BE2C (cell line): Measurements from ENCODE around the gene SPTBN1.

Experiments used
- DNase-seq: peaks from one replicate; pipeline ENCODE4 v3.0.0-alpha.2; 2020
- H3K27me3 ChIP-seq: fragments of 250-450 bp; sonication (Bioruptor Pico); 2 replicates; pipeline ENCODE4 v1.5.1; 2020; ENCODE audit warnings: mild to moderate bottlenecking
- H3K36me3 ChIP-seq: fragments of 250-450 bp; sonication (Bioruptor Pico); 2 replicates; pipeline ENCODE4 v1.5.1; 2020; ENCODE audit warnings: mild to moderate bottlenecking
- H3K4me1 ChIP-seq: fragments of 250-450 bp; sonication (Bioruptor Pico); 2 replicates; pipeline ENCODE4 v1.5.1; 2020
- H3K4me3 ChIP-seq: 2 replicates; pipeline ENCODE4 v1.5.1; 2011; ENCODE audit warnings: low read depth, low read length
- H3K9me3 ChIP-seq: fragments of 250-450 bp; sonication (Bioruptor Pico); 2 replicates; pipeline ENCODE4 v1.5.1; 2020
- CTCF ChIP-seq: IDR thresholded peaks from 2 replicates; pipeline ENCODE4 v1.5.1; 2012; ENCODE audit warnings: mild to moderate bottlenecking, low read depth, low read length

Gene SPTBN1

GRCh38 chr2:54598347-54599325 is 142.5 kb downstream of the SPTBN1 start:
- H3K9me3 ChIP-seq = no peaks in the 10 kb centered on the region
- peaks cover 8% of the 10 kb centered on the region for H3K36me3 ChIP-seq
- TF ChIP-seq CTCF = no peak
- peaks cover 5% of the 10 kb centered on the region; the same call in 1 of the 2 replicates for H3K4me1 ChIP-seq
- DNase-seq = no peak
- no peak overlapping the region for H3K4me3 ChIP-seq
- no peaks in the 10 kb centered on the region for H3K27me3 ChIP-seq

- no peak overlapping the region for H3K4me3 ChIP-seq
- no peaks in the 10 kb centered on the region for H3K27me3 ChIP-seq
- H3K4me1 ChIP-seq = peaks cover 5% of the 10 kb centered on the region; the same call in 1 of the 2 replicates
- DNase-seq = no peak
- H3K36me3 ChIP-seq = peaks cover 8% of the 10 kb centered on the region
- H3K9me3 ChIP-seq = no peaks in the 10 kb centered on the region
- TF ChIP-seq CTCF = no peak
Measured at GRCh38 chr2:54599326-54599710, 143.2 kb downstream of the SPTBN1 start.

- H3K27me3 ChIP-seq = no peaks in the 10 kb centered on the region
- no peak overlapping the region for H3K4me3 ChIP-seq
- TF ChIP-seq CTCF = no peak
- no peak for DNase-seq
- no peaks in the 10 kb centered on the region for H3K9me3 ChIP-seq
- peaks cover 8% of the 10 kb centered on the region for H3K36me3 ChIP-seq
- H3K4me1 ChIP-seq = peaks cover 5% of the 10 kb centered on the region; the same call in 1 of the 2 replicates
Measured at GRCh38 chr2:54599914-54600313, 143.8 kb downstream of the SPTBN1 start.

GRCh38 chr2:54601339-54601738 is 145.2 kb downstream of the SPTBN1 start:
- no peaks in the 10 kb centered on the region for H3K27me3 ChIP-seq
- no peak for TF ChIP-seq CTCF
- H3K36me3 ChIP-seq = peaks cover 8% of the 10 kb centered on the region
- no peak for DNase-seq
- H3K9me3 ChIP-seq = no peaks in the 10 kb centered on the region
- peaks cover 5% of the 10 kb centered on the region; the same call in 1 of the 2 replicates for H3K4me1 ChIP-seq
- H3K4me3 ChIP-seq = no peak overlapping the region

- peaks cover 5% of the 10 kb centered on the region; the same call in 1 of the 2 replicates for H3K4me1 ChIP-seq
Measured at GRCh38 chr2:54602736-54603322, 146.7 kb downstream of the SPTBN1 start.

More at GRCh38 chr2:54602736-54603322, 146.7 kb downstream of the SPTBN1 start:
- Histone ChIP-seq H3K4me3 (no peak overlapping the region), H3K27me3 (no peaks in the 10 kb centered on the region), H3K36me3 (peaks cover 8% of the 10 kb centered on the region), H3K9me3 (no peaks in the 10 kb centered on the region)
- no peak for TF ChIP-seq CTCF
- DNase-seq = no peak
